Activated CD8-positive, alpha-beta memory T cell treated with anti-CD3 and anti-CD28 coated beads, Interleukin-2, amount 50 U/mL, for 24 hours (primary cell): ENCODE results near the gene GIMAP2.
"Not testable (repeated sequence)": the region's sequence is repeated elsewhere in the genome, so short reads cannot be mapped to it uniquely, and the experiment has no call there.

Experiments used
- DNase-seq: peaks from one replicate; pipeline ENCODE4 v3.0.0-alpha.2; 2020; ENCODE audit errors: extremely low read depth

The GIMAP2 gene

DNA sequence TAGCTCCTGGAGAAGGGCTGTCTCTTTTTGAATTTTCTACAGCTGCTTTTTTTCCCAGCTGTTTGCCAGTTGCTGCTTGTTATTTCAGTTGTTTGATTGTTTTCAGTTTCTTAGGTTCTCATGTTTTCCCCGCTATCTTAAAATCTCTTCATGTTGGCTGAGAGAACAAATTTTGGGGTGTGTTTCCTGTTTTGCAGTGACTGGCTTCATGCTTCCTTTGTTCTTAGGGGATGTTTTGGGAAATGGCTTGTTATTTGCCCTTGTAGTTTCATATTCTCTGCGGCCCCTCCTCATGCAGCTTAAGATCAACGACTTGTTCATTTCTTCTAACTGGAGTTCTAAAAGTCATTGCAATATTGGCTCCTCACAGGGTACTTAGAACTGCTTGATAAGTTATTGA lies 8.7 kb upstream of the GIMAP2 start:
- DNase-seq, result not testable (repeated sequence)

DNA sequence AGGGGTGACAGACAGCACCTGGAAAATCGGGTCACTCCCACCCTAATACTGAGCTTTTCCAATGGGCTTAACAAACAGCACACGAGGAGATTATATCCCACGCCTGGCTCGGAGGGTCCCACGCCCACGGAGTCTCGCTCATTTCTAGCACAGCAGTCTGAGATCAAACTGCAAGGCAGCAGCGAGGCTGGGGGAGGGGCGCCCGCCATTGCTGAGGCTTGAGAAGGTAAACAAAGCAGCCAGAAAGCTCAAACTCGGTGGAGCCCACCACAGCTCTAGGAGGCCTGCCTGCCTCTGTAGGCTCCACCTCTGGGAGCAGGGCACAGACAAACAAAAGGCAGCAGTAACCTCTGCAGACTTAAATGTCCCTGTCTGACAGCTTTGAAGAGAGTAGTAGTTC lies 6.9 kb upstream of the GIMAP2 start:
- DNase-seq, result not testable (repeated sequence)

DNA sequence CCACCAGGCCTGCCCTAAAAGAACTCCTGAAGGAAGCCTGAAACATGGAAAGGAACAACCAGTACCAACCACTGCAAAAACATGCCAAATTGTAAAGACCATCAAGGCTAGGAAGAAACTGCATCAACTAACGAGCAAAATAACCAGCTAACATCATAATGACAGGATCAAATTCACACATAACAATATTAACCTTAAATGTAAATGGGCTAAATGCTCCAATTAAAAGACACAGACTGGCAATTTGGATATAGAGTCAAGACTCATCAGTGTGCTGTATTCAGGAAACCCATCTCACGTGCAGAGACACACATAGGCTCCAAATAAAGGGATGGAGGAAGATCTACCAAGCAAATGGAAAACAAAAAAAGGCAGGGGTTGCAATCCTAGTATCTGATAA lies 5.1 kb upstream of the GIMAP2 start:
- DNase-seq, result not testable (repeated sequence)

DNA sequence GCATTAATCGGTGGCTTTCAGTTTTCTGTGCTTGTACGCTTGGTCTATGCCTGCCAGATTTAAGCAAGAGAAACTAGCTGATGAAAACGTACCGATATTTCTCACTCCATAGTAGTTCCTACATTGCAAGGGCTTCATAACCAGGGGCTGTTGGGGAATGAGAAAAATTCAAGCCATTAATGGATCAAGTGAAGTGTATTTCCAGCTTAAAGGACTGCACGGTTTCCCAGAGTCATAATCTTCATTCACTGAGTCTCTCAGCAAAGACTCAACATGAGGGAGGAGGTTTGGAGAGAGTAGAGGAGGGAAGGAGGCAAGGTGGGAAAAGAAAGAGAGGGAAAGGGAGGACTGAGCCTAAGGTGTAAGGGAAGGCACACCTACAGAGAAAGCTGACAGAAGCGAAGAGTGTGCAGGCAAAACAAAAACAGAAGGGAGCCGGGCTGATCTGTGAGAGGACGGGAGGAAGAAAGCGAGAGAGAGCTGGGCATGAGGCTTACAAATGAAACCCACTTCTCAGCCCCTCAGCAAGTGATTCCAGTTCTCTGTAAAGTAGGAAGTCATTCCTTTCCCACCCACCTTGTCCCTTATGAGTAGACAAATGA lies 625 bp downstream of the GIMAP2 start:
- no peak for DNase-seq

DNA sequence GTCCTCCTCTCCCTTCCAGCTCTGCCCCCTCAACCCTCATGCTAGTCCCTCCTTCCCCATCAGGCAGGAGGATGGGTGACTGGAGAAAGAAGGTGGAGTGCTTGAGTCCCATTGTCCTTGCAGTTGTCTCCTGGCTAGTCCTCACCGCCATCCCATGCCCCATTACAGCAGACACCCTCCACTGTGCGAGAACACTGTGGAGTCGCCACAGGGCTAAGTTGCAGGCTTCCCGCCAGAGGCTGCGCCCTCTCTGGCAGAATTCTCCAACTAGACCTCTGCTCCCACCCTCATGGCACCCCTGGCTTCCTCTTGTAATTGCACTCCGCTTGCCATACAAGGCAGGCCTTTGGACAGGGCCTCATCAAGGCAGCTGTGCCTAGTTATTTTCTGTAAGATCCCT lies 3.1 kb downstream of the GIMAP2 start:
- DNase-seq, result no peak

DNA sequence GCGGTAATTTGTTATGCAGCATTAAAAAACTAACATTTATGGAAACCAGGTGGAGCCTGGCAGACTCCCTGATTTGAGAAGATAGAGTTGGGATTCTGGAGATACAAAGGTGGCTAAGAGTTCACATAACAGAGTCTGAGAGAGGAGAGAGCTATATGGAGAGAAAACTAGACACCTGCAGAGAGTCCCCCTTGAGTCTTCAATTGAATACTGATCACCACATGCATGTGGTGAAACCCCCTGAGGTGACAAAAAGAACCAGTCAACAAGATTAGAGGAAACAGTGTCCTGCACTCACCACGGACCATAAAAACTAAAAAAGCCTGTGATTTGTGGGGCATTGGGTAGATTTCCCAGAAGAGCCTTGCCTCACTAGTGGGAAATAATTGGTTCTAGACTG lies 10.1 kb downstream of the GIMAP2 start:
- DNase-seq, result no peak

DNA sequence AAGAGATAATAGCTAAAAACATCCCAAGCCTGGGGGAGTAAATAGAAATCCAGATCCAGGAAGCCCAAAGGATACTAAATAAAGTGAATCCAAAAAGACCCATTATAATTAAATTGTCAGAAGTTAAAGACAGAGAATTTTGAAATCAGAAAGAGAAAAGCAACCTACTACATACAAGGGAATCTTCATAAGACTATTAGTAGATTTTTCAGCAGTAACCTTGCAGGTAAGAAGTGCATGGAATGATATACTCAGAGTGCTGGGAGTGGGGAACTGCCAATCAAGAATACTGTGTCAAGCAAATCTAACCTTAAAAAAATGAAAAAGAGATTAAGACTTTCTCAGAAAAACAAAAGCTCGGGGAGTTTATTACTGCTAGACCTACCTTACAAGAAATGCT lies 17.7 kb downstream of the GIMAP2 start:
- DNase-seq, result no peak

DNA sequence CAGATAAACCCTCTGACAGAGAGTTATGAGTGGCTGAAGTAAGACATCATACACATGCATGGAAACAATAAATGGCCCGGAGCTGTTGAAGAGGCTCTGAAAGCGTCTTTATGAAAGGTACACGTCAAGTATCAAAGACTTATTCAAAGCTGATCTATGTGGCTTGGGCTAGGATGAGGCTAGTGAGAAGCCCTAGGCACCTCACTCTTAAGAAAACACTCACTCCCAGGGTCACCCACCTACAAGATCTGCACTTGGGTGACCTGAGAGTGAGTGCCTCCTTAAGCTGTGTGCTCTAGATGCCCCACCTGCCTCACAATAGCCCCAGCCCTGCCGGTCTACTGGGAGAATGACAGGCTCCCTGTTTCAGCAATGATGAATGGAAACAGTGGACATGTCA lies 29.8 kb downstream of the GIMAP2 start:
- DNase-seq, result no peak

DNA sequence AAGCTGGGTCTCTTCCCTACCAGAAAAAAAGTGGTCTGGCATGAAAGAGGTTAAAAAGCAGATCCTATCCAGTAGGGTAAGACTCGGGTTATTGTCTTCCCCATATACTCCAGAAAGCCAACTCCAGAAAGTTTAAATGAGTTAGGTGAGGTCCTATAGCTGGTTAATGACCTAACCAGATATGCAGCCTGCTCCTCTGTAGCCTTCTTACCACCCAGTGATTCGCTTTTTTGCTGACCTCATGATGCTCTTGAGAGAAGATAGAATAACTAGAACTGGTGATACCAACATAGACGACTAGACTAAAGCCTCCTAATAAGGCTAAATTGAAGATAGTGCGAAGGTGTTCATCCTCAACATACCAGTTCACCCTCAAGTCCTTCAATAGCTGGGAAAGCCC lies 30.2 kb downstream of the GIMAP2 start:
- DNase-seq, result no peak

DNA sequence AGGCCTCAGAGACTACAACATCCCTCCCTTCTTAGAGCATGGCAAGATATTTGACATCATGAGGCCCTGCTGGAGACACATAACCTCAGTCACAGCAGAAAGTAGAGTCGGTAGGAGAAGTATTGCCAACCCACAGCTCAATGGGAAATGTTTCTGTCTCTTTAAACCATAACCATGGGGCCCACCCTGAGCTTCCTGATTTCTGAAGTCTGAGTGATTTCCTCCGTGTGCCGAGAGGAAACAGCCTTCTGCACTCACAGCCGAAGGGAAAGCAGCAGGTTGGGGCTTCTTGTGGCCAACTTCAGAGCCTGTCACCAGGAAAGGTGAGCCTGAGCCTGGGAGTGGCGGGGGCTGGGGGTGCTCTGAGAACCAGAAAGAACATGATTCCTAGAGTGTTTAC lies 30.9 kb downstream of the GIMAP2 start, which contains the start of gene GIMAP1:
Gene GIMAP1 (plus strand): TSS at position 246 of the 400 bp plus-strand sequence. CDS start 2,435 bp downstream, outside the sequence.
- no peak for DNase-seq

DNA sequence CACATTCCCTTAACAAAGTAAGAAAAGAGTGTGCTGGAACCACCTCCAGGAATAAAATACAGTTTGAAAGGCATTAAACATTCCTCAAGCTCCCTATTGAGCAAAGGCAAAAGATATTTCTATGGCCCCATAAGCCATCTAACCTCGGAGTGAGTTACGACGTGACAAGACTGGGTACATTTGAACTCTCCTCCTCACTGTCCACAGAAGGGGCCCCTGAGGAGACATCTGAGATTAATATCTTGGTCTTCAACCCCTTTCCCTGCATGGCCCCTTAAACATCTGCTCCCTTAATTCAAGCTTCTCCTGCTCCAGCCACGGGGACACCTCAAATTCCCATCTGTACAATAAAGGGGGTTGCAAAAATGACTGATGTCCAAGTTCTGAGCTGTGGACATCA lies 31.4 kb downstream of the GIMAP2 start:
- DNase-seq, result no peak

DNA sequence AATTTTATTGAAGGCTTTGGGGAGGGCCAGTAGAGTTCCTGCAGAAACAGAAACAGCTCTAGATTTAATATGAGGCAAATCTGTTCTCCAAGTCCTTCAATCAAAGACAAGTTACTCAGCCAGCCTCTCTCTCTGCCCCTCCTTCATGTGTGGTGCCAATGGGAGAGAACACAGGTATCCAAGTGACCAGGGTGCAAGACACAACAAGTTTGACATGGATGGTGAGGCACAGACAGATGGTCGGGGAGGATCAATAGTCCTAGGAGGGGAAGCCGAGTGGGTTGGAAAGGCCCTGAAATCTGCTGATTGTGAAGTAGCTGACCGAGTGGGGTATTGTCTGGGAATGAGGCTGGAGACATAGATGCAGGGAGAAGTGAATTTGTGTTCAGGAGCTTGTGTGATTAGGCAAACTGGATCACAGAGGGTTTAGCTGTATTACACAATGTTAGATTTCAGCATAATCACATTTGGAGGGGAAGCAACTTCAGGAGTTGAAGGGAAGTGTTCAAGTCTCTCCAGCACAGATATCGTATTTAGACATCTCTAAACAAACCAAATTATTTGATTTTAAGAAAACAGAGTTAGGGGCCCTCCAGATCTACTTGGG lies 32.4 kb downstream of the GIMAP2 start:
- DNase-seq, result no peak

DNA sequence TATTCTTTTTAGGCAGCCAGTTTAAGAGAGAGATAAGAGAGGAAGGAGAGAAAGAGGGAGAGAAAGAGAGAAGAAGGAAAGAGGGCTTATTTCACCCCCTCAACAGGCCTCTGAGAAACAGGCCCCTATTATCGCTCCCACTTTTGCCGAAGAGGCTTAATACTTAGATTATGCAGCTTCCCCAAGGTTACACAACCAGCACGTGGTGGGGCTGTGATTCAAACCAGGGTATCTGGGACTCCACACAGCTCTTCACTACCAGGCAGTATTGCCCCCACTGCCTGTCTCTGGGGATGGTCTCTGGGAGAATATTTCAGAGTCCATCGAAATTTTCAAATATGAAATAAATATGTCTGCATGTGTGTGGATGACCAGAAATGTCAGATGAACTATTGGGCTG lies 33.9 kb downstream of the GIMAP2 start:
- no peak for DNase-seq

DNA sequence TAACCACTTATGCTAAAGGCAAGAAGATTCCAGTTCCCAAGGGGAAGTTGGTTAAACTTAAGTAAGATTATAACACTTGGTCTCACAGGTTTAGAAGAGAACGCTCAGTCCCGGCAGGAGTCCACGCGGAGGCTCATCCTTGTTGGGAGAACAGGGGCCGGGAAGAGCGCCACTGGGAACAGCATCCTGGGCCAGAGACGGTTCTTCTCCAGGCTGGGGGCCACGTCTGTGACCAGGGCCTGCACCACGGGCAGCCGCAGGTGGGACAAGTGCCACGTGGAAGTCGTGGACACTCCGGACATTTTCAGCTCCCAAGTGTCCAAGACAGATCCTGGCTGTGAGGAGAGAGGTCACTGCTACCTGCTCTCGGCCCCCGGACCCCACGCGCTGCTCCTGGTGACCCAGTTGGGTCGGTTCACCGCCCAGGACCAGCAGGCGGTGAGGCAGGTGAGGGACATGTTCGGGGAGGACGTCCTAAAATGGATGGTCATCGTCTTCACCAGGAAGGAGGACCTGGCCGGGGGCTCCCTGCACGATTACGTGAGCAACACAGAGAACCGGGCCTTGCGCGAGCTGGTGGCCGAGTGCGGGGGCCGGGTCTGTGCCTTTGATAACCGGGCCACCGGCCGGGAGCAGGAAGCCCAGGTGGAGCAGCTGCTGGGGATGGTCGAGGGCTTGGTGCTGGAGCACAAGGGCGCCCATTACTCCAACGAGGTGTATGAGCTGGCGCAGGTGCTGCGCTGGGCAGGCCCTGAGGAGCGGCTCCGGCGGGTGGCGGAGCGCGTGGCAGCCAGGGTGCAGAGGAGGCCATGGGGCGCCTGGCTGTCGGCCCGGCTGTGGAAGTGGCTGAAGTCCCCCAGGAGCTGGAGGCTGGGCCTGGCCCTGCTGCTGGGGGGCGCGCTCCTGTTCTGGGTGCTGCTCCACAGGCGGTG lies 34.7 kb downstream of the GIMAP2 start:
- no peak for DNase-seq

DNA sequence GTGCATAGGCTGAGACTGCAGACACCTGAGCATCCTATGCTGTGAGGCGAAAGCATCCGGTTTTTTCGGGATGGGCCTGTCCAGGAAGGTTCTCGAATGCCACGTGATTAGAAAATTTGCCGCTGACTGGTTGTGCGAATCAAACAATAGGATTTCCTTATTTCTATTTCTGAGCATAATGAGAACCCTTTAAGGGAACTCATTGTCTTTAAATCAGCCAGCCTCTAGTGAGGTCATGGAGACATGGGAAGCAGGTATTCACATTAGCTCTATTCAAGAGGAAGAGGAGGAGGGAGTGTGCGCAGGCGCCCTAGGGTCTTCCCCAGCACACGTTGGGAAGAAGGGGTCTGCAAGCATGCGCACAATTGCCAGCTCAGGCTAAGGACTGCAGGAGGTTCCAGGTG lies 36.5 kb downstream of the GIMAP2 start:
- DNase-seq, result no peak

DNA sequence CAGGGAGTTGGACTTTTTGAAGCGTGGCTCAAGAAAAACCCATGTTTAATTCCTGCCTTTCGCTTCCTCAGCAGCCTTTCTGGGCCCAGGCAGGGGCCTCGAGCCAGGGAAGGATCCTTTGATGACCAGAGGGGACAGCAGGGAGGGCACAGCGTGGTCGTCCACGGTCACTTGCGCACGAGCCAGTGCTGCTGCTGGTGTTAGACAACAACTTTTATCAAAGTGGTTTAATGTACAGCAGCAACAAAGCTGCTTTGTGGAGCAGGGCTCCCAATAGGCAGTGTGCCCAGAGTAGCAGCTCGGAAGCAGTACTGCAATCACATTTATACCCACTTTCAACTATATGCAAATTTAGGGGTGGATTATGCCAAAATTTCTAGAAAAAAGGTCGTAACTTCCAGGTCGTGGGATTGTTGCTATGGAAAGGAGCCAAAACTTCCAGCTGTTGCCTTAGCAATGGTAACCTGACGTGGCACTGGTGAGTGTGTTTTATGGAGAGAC lies 37.0 kb downstream of the GIMAP2 start:
- DNase-seq, result no peak

DNA sequence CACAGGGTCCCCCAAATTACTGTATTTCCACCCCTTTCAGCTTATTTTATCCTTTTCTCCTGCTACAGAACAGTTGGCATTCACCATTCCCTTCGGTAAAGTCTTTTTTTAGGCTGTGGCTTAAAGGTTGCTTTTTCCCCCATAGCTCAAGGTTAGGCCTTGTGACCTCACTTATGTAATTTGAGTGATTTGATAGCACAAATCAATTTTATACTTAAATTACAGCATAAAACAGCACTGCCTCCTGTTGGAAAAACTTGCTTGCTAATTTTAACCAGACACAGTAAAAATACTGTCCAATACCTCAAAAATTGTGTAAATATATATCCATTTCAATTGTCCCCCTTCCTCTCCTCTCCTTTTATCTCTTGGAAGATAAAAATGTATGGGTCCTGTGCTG lies 38.0 kb downstream of the GIMAP2 start:
- no peak for DNase-seq

DNA sequence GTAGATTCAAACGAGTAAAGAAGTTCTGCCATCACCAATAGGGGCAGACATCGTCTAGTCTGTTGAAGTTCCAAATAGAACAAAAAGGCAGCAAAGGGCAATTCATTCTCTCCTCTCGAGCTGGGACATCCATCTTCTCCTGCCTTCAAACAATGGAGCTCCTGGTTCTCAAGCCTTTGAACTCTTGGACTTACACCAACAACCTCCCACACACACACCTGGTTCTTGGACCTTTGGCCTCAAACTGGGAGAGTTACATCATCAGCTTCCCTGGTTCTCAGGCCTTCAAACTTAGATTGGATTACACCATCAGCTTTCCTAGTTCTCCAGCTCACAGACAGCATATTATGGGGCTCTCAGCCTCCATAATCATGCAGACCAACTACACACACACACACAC lies 41.9 kb downstream of the GIMAP2 start:
- DNase-seq, result no peak

DNA sequence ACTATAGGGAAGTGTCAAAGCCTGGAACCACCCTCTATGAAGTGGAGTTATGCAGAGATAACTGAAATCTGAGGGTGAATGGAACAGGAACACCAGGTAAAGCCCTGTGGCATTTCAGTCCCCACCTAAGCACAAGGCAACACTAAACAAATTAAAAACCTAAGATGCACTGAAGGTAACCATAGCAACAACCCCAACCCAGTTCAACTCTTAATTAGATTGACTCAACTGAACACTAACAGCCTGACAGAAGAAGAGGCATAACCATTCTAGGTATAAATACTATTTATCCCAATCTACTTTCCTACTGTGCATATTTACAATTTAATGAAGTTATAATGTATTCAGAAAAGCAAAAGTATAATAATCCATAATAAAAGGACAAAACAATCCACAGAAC lies 42.5 kb downstream of the GIMAP2 start:
- DNase-seq, result no peak

DNA sequence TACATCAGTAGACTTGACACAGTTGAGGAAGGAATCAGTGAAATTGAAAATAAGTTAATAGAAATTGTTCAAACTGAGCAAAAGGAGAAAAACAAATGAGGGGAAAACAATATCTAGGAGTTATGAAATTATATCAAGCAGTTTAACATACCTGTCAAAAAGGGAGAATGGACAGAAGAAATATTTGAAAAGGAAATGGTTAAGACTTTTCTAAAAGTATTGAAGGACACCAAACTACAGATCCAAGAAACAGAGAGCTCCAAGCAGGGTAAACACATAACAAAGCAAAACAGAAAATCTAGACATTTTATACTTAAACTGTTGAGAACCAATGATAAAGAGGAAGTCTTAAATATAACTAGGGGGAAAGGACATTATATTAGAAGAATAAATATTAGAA lies 43.1 kb downstream of the GIMAP2 start:
- no peak for DNase-seq

DNA sequence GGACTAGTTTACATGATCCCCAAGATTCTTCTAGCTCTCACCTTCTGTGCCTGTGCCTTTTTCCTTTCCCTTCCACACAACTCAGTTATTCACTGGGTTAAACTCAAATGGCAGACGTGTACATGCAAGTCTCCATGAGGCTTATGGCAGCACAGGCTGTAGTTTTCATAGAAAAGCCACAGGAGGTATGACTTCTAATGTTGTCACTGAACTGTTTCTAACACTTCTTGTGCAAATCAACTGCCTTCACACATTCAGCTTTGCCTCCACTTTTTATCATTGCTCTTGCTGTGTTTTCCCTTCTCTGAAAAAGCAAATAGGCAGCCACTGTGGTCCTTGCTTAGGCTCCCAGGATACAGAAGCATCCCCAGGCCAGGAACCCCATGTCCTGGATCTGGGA lies 46.4 kb downstream of the GIMAP2 start:
- no peak for DNase-seq

DNA sequence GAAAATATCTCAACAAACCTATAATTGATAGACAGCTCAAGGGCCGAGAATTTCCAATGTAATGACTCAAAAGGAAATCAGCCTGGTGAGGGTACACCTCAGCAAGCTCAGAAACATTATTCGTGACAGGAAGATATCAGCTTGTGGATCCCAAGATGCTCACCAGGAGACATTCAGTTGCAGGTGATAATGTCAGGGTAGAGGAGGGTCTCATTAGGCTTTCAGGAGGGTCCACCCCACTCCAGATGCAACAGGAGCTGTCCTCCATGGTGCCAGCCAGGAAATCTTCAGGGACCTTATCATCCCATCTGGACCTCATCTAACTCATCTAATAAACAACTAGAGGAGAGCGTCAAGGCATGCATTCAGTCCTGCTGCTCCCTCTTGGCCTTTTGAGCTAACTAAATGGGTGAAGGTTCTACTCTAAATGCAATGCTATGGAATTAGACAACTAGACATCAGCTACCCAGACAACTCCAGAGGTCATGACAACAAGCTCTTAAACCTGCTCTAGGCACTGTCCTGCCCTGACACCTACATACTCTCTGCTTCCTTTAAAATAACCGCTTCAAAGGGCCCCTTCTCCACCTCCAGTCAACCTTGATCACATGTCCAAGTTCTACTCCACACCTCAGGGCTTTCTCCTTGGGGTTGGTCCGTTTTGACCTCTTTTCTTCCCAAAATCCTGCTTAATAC lies 47.4 kb downstream of the GIMAP2 start:
- DNase-seq, result no peak
